ENCODE results near the gene ZNRF3.

The ZNRF3 gene

DNA sequence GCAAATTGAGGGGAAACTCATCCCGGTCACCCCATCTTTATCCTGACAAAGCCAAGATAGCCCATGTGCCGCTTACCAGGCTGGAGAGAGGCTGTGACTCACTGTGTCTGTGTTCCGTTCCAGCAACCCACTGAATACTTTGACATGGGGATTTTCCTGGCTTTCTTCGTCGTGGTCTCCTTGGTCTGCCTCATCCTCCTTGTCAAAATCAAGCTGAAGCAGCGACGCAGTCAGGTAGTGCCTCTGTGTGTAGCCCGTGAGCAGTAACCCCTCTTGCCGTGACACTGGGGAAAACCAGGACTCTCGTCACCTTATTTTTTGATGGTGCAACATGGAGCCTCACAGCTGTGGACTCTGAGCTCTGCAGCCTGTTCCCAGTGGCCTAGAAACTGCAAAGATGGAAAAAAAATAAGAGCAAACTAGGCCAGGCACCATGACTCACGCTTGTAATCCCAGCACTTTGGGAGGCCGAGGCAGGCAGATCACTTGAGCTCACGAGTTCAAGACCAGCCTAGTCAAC, 161.3 kb downstream of the ZNRF3 start:
- no peak for DNase-seq

DNA sequence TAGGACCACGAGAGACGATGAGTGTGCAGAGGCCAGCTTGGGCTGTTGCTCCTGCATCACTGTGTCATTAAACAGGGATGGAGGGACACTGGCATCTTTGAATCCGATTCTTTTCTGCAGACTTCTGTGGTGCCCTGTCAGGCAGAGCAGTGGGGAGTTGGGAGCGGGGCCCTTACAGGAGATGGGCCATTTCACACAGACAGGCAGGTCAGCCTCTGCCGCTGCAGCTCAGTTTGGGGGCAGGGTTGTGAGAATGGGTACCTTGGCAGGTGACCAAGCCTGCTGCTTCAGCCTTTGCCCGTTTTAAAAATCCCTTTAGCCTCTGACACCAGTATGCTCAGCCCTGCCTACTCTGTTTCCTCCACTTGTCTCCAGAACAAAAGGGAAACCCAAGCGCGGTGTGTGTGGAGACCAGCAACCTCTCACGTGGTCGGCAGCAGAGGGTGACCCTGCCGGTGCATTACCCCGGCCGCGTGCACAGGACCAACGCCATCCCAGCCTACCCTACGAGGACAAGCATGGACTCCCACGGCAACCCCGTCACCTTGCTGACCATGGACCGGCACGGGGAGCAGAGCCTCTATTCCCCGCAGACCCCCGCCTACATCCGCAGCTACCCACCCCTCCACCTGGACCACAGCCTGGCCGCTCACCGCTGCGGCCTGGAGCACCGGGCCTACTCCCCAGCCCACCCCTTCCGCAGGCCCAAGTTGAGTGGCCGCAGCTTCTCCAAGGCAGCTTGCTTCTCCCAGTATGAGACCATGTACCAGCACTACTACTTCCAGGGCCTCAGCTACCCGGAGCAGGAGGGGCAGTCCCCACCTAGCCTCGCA, 165.7 kb downstream of the ZNRF3 start:
- no peak for DNase-seq

DNA sequence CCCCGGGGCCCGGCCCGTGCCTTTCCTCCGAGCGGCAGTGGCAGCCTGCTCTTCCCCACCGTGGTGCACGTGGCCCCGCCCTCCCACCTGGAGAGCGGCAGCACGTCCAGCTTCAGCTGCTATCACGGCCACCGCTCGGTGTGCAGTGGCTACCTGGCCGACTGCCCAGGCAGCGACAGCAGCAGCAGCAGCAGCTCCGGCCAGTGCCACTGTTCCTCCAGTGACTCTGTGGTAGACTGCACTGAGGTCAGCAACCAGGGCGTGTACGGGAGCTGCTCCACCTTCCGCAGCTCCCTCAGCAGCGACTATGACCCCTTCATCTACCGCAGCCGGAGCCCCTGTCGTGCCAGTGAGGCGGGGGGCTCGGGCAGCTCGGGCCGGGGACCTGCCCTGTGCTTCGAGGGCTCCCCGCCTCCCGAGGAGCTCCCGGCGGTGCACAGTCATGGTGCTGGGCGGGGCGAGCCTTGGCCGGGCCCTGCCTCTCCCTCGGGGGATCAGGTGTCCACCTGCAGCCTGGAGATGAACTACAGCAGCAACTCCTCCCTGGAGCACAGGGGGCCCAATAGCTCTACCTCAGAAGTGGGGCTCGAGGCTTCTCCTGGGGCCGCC, 166.4 kb downstream of the ZNRF3 start:
- no peak for DNase-seq

DNA sequence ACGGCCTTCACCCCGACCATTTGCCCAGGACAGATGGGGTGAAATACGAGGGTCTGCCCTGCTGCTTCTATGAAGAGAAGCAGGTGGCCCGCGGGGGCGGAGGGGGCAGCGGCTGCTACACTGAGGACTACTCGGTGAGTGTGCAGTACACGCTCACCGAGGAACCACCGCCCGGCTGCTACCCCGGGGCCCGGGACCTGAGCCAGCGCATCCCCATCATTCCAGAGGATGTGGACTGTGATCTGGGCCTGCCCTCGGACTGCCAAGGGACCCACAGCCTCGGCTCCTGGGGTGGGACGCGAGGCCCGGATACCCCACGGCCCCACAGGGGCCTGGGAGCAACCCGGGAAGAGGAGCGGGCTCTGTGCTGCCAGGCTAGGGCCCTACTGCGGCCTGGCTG, 167.1 kb downstream of the ZNRF3 start:
- no peak for DNase-seq

DNA sequence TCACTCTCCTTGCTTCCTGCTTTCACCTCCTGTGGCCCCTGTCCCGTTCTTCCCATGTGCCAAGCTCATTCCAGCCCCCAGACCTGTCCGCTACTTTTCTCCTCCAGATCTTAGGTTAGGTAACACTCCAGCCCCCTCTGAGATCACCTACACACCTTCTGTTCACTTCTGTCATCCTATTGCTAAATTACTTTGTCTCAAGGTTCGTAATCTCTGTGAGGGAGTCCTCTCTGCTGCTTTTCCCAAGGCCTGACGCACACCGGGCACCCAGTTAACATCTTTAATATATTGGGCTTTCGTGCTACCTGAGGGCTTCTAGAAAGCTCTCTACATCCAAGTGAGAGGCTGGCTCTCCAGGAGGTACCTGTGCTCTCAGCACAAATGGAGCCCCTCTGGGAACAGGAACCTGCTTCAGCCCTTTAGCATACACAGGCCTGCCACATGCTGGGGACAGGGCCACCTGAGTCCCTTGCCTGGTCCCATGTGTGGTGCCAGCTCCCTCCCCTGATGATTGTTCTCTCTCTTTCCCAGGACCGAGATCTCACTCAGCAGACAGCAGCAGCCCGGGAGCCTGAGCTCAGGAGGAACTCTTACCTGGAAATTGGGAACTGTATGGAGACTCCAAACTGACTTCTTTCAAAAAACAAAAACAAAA, 169.8 kb downstream of the ZNRF3 start:
- no peak for DNase-seq

DNA sequence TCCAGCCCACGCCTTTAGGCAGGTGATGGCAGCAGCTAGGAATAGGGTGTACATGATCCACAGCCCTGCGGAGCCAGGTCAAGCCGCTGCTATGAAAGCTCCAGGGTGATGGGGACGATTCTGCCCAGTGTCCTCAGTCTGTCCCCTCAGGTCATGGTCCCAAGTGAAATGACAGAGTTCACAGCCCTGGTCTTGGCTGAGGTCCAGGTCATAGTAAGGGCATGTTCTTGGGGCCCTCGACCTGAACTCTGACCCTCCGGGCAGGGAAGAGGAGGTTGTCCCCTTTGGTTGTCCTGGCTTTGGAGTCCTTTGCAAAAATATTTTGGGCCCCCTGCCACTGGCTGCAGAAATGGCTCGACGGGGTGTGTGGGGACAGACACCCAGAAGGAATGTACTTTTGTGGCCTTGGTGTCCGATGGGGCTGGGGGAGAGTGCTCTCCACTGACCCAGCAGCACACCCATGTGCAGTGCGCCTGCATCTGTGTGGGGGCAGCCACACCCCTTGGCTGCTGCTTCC, 170.9 kb downstream of the ZNRF3 start:
- no peak for DNase-seq

DNA sequence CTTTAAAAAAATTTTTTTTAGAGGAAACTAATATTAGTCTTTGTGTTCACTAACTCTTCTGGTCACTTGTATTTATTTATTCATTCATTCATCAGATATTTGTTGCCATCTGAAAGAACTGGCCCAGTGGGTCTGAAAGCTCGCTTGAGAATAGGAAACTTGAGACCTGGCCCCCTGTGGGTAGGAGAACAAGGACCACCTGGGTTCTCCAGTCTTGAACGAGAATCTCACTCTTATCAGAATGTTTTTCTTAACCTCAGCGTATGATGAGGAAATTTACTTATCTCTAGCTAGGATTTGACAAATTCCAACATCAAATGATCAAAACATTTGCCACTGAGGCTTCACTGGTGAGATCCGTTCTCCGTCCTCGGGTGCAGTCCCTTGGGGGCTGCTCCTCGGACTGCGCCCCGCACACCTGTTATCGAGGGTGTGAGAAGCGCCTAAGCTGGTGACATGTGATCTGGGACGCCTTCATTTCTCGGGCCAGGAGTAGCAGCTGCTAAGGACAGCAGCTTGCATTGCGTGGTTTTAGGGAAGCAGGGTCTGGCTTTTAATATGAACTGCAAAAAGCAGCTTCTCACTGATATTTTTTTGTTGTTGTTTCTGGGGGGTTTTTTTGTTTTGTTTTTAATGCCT, 171.9 kb downstream of the ZNRF3 start:
- DNase-seq: no peak

DNA sequence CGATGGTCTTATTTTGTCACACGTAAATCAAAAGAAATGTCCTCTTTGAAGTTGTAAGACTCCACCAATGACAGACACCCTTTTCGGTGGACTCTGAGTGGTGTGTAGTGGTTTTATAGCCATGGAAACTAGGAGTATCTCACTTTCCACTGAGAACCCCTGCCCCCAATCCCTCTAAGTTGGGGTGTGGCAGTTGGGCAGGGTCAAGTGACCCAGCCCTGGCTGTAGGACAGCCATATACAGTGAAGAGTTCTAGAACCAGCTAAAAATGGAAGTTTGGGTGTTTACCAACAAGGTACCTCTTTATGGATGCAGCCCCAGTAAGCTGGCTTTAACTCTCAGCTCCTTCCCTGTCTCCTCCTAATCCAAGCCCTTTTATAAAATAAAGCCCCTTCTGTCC, 173.1 kb downstream of the ZNRF3 start:
- DNase-seq: no peak

DNA sequence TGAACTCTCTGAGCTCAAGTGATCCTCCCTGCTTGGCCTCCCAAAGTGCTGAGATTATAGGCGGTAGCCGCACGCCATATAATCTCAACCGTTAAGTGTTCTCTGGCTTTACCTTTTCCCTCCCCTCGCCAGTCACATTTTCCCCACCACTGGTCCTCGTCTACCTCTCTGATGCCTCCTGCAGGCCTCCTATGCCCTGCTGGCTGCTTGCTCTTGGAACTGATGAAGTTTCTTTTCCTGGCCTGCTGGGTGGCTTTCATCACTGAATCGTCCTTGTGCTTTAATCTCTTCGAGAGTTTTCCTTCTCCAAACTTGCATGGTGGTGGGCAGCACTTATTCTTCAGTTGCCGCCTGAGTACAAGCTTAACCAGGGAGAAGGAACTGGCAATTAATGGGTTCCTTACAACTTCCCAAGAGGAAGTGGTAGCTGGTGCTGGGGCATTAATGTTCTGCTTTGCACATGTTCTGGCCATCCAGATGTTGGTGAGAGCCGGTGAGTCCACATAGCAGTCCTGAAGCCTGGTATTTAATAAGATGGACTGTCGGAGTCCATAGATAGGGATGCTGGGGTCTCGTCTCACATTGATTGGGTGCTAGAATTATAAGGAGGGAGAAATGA, 177.0 kb downstream of the ZNRF3 start:
- no peak for DNase-seq

DNA sequence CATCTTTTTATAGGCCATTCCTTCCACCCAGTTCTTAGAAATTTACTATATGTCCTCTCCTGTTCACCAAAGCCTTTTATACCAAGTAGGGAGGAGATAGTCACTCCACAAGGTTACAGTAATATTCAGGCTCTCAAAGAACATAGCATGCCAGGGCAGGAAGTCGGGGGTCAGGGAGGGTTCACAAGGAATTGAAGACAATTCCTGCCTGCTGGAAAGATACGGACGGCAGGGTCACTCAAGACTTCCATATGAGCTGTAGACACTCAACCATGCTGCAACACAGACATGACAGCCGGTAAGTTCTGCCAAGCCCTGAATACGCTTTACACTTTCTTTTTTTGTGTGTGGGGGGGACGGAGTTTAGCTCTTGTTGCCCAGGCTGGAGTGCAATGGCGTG, 177.6 kb downstream of the ZNRF3 start:
- no peak for DNase-seq

DNA sequence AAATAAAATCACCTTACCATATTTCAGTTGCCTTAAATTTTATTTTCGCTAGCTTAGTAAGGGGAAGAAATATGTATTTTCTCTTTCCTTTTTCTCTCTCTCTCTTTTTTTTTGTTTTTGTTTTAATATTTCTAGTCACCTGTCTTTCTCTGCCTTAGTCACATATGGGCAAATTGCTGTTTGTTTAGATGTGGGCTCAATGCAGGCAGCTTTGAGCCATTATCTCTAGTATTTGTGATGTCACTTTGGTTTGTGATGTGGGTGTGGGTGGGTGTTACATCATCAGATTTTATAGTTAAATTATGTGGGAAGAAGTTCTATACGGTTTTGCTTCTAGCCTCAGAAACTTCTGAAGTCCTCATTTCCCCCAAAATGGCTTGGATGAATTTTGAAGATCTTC, 178.4 kb downstream of the ZNRF3 start, which contains the start of gene C22orf31:
C22orf31 (minus strand) TSS at position 59 of the 400 bp plus-strand sequence; CDS start at position 20, 39 bp downstream.
- DNase-seq: no peak

DNA sequence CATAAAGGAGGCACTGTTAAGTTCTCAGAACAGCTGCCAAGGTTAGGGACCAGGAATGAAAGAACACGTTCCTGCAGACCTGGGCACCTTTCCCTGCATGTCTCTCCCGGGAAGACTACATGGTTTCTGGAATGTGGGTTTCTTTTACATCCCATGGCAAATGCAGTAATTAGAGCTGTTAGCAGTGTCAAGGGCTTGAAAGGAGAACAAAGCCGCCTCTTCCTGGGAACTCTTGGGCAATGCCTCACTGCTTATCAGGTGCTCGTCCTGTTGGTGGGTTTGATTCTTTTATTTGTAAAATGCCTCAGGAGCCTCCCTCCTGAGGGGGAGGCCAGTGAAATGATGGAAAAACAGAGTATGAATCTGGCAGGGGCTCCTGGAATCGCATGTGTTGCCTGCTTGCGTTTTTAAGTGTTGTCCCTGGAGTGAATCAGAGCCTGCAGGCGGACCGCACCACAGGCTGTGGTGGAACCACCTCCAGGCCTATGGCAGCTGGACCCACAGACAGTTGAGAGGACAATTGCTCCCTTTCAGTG, 179.0 kb downstream of the ZNRF3 start:
- no peak for DNase-seq

DNA sequence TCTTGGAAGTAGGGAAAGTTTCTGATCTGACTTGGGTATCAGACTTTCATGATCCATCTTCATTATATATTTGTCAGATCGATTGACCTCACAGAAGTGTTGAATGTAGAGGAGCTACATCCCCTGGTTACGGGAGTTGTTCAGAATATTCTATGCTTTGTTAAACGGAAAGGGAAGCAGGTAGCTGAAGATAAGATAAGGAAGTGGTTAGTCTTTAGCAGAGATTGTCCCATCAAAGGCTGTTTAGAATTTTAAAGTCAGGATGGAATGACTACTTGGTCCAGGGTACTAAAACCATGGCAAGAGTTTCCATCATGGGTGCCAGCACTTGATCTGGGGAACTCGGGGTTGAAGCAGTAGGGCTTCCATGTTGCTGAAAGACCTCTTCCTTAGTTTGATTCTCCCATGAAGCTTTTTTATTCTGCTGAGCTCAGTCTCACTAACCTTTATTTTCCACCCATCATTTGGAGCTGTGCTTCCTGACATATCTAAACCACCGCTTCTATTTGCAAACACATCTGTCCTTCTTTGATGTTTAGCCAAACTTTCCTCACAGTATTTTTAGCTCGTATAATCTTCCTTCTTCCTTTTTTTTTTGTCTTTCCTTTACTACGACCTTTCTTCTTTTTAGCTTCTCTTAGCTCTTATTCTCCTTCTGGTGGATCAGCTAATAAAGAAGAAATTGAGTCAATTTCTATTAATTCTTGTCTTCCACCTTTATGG, 182.3 kb downstream of the ZNRF3 start:
- no peak for DNase-seq

DNA sequence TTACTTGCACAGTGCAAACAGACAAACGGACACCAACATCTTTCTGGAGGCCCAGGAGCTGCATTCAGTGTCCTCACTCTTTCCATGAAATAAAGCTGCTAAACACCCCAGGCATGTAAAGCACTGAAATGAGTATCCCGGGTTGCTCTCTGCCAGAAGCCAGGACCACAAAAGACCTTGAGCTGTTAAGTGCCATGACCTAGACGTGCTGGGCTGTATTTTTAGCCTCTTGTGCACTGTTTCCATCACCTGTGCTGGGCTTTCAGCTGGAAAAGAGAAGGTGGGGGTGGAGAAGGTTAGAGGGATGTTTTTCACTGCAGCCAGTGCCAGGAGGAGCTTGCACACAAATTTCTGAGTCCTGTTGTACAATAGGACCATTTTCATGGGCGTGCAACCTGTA, 186.1 kb downstream of the ZNRF3 start:
- DNase-seq: no peak

DNA sequence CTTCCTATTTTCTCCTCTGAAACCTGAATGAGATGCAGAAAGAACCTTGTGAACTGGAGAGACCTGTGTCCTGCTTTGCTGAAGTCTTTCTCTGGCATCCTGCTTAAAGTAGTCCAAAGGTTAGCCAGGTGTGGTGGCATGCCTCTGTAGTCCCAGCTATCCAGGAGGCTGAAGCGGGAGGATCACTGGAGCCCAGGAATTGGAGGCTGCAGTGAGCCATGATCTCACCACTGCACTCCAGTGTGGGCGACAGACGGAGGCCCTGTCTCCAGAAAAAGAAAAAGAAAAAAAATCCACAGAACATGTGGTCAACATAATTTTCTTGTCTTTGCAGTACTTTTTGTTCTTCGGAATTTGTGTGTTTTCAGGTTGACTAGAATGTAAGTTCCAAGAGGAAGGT, 187.1 kb downstream of the ZNRF3 start:
- DNase-seq: no peak

DNA sequence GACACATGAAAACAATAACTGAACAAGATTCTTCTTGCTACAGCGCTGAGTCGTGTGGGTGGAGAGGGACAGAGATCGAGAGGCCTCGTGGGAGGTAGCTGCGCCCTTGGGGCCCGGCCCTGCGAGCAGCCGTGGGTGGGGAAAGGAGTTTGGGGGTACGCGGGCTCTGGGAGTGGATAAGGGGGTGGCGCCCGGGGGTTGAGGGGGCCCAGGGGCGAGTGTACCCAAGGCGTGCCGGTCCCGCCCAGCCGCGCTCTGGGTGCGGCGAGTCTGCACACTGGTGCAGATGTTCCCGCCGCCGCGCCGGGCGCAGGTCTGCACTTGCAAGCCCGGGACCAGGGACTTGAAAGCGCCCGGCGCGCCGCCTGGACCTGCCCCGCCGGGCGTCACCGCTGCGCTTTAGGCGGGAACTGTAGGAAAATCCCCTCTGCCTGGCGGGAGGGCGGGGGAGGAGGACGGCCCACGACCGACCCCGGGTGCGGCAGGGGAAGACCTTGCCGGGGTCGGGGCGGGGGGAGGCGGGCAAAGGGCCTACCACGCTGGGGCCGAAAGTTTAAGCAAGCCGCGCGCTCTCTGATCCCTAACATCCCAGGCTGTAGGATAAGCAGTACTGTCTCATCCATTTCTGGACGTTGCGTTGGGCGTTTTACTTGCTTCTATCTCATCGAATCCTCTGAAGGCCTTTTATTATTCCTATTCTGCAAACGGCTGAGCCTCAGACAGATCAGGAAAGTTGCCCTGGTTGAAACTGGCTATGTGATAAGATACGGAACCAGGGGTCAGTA, 188.1 kb downstream of the ZNRF3 start:
- DNase-seq: peak; percentile 10

DNA sequence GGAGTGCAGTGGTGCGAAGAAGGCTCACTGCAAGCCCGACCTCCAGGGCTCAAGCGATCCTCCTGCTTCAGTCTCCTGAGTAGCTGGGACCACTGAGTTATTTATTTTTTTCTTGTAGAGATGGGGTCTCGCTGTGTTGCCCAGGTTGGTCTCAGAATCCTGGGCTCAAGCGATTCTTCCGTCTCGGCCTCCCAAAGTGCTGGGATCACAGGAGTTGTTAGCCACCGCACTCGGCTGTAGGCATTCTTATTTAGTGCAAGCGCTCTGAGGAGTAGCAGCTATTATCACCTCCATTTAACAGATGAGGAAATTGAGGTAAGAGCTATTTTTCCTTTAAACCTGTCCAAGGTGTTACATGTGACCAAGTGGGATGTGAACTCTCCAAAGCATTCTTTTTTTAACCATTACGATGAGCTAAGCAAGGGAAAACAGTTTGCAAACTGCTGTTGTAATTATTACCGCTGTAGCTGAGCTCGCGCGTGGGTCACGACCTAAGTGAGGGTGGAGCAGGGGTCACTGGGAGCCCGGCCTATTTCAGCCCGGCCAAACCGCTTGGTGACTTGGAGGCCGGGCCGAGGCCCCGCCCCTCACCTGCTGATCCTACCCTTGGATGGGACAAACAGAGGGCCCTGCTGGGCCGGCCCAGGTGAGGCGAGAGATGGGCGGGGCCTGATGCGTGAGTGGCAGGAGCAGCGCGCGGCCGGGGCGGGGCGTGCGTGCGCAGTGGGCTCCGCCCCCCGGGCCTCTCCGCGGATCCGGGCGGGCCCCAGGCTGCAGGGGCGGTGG, 189.0 kb downstream of the ZNRF3 start:
- peak; percentile 83 for DNase-seq

DNA sequence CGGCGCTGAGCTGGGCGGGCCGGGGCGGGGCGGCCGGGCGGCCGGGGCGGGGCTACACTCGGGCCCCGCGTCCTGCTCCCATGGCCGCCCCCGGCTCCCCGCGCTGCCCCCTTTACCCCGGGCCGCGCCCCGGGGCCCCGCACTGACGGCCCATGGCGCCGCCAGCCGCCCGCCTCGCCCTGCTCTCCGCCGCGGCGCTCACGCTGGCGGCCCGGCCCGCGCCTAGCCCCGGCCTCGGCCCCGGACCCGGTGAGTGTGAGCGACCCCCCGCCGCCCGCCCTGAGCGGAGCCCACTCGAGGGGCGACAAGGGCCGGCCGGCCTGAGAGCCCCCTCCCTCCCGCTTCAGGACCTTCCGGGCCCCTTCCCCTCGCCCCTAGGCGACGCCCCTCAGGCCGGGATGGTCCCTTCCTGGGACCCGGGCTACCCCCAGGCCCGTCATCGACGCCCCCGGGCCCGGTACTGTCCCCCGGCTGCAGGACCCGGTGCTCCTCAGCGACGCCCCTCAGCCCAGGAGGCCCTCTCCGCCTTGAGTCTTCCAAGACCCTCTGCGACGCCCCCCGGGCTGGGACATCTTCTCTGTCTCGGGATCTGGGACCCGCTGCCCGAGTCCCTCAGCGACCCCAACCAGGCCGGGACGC, 189.7 kb downstream of the ZNRF3 start, which contains the start of gene KREMEN1:
KREMEN1 (plus strand) TSS at position 57 of the 639 bp plus-strand sequence; CDS start at position 153, 96 bp downstream.
- DNase-seq: no peak

DNA sequence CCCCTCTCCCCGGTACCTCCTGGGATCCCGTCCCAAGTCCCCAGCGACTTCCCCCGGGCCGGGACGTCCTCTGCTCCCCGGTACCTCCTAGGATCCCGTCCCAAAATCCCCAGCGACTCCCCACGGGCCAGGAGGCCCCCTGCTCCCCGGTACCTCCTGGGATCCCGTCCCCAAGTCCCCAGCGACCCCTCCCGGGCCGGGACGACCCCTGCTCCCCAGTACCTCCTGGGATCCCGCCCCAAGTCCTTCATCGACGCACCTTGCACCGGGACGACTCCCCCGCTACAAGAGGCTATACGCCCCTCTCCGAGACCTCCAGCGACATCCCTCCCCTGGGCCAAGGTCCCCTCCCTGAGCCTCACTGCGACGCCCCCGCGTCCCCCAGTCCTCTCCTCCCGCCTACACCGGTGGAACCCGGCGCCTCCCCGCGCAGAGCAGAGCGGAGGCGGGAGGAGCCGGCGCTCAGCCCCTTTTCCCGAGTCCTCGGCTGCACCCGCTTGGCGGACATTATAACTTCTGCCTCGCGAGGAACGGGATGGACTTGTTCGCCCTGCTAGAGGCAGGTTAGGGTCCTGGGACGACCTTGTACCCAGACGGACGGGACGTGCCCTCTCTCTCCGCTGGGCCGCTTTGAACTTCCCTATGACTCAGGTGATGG, 190.4 kb downstream of the ZNRF3 start:
- no peak for DNase-seq

Data from stimulated activated CD4-positive, alpha-beta T cell treated with anti-CD3 and anti-CD28 coated beads, Interleukin-1b, Interleukin-23, amount 100 ng/mL, for 48 hours (primary cell).